Measurements from ENCODE around the gene COL4A4.

GRCh38 chr2:227160164-227160563 is 3.8 kb downstream of the COL4A4 start:
- TF ChIP-seq, protein P1, sequence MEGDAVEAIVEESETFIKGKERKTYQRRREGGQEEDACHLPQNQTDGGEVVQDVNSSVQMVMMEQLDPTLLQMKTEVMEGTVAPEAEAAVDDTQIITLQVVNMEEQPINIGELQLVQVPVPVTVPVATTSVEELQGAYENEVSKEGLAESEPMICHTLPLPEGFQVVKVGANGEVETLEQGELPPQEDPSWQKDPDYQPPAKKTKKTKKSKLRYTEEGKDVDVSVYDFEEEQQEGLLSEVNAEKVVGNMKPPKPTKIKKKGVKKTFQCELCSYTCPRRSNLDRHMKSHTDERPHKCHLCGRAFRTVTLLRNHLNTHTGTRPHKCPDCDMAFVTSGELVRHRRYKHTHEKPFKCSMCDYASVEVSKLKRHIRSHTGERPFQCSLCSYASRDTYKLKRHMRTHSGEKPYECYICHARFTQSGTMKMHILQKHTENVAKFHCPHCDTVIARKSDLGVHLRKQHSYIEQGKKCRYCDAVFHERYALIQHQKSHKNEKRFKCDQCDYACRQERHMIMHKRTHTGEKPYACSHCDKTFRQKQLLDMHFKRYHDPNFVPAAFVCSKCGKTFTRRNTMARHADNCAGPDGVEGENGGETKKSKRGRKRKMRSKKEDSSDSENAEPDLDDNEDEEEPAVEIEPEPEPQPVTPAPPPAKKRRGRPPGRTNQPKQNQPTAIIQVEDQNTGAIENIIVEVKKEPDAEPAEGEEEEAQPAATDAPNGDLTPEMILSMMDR (IDR thresholded peaks at IDR 0.05; ENCODE audit: extremely low read depth in 1 of 2, insufficient read depth in 1 of 2, low read depth in 1 of 2, low read length in 2 of 2), result no peak
- TF ChIP-seq POLR2AphosphoS5 (IDR thresholded peaks at IDR 0.05; ENCODE audit: insufficient read depth, low read depth, low read length) (no peak), EZH2 (IDR thresholded peaks at IDR 0.05; ENCODE audit: borderline replicate concordance, low read depth, low read length, severe bottlenecking) (no peak), POLR2A (IDR thresholded peaks at IDR 0.05; ENCODE audit: low read depth, low read length) (no peak)
- TF ChIP-seq, protein P2, sequence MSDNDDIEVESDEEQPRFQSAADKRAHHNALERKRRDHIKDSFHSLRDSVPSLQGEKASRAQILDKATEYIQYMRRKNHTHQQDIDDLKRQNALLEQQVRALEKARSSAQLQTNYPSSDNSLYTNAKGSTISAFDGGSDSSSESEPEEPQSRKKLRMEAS (IDR thresholded peaks at IDR 0.05; ENCODE audit: insufficient read depth, insufficient read length), result no peak
